Activated CD4-positive, CD25-positive, alpha-beta regulatory T cell treated with anti-CD3 and anti-CD28 coated beads, Interleukin-2, amount 50 U/mL, for 24 hours (primary cell): Measurements from ENCODE around the gene DNM1.
A peak's percentile ranks its signal among the peaks of the same experiment; 100 is the strongest.

ENCODE experiments used
- ATAC-seq, 2 donors: fragments of 150-1000 bp; cut with Tn5 transposase; one replicate each; pipeline ENCODE4 v1.10.0; 2021; ENCODE audit warnings: mild to moderate bottlenecking in 1 of 2, moderate library complexity in 1 of 2

The DNM1 gene

DNA sequence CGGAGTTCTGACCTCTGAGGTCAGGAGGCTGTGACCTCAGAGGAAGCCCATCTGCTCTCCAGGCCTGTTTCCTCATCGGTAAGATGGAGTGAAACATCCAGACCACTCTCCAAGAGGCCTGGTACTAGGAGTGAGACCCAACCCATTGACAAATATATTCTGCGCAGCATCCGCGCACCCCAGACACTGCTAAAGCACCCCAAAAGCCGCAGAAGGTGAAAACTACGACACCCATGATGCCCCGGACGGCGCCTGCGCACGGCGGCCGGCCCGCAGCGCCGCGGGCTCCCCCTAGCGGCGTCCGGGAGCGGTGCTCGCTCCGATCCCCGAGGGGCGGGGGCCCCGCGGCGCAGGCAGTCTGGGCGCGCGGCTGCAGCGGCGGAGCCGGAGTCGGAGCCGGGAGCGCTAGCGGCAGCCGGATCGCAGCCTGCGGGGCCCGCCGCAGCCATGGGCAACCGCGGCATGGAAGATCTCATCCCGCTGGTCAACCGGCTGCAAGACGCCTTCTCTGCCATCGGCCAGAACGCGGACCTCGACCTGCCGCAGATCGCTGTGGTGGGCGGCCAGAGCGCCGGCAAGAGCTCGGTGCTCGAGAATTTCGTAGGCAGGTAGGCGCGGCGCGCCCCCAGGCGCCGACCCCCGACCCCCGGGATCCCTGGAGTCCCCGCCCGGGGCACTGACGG, at the start of gene DNM1:
Gene DNM1, plus strand, starts transcription at position 356 of the 683 bp plus-strand sequence. Its CDS starts 92 bp downstream, at position 448.
- peak; percentile 86 for ATAC-seq

DNA sequence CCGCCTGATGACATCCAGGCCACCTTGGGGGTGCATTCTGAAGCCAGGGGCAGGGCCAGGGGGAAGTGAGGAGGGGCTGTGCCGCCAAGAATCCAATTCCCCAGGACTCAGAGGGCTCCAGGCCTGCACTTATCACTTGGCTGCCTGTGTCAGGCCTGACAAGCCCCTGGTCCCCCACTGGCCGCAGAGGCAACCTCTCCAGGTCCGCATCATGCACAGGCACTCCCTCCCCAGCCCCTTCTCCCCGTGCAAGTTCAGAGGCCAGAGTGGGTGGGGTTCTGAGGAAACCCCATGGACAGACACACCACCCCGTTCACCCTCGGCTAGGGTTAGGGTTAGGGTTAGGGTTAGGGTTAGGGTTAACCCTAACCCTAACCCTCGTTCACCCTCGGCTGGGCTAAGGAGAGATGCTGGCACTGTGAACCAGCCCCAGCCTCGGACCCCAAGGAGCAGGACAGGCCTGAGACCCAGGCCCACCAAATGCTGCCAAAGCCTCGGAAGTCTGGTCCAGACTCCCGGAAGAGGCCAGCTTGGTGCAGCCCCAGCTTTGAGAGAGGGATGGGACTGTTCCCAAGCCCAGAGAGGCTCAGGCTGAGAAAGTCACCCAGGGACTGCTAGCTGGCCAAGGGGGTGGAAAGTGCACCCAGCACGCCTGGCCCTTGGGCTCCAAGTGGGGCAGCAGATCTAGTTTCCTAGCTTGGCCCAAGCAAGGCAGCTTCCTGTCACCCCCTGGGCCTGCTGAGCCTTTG, 49.1 kb upstream of the DNM1 start:
- ATAC-seq = no peak

DNA sequence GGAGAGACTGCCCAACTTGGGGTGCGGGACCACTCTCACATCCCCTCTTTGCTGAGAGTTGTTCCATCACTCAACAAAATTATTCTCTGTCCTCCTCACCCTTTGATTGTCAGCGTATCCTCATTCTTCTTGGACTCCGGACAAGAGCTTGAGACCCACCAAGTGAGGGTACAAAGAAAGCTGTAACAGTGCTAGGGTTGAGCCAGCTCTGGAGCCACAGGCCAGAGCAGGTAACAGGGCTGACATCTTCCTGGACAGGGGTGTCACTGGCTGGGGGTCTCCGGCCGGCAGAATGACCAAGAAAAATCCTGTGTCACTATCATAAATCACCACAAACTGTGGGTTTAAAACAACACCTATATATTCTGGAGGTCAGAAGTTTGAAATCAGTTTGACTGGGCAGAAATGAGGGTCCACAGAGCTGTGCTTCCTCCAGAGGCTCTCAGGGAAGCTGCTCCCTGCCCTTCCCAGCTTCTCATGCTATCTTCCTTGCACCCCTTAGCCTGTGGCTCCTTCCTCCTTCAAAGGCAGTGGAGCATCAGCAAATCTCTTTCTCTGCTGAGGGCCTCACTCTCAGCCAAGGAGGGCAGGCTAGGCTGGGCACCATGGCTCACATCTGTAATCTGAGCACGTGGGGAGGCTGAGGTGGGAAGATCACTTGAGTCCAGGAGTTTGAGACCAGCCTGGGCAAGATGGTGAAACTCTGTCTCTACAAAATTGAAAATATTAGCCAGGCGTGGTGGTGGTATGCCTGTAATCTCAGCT, 47.3 kb upstream of the DNM1 start:
- ATAC-seq = no peak

DNA sequence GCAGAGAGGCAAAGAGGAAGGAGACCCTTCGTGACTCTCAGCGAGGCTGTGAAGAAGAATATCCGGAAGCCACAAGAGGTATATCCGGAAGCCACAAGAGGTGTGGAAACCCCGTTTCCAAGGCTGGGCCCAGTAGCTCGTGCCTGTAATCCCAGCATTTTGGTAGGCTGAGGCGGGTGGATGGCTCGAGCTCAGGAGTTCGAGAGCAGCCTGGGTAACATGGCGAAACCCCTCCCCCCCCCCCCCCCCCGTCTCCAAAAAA, 43.7 kb upstream of the DNM1 start:
- ATAC-seq = peak; percentile 19 to 21

DNA sequence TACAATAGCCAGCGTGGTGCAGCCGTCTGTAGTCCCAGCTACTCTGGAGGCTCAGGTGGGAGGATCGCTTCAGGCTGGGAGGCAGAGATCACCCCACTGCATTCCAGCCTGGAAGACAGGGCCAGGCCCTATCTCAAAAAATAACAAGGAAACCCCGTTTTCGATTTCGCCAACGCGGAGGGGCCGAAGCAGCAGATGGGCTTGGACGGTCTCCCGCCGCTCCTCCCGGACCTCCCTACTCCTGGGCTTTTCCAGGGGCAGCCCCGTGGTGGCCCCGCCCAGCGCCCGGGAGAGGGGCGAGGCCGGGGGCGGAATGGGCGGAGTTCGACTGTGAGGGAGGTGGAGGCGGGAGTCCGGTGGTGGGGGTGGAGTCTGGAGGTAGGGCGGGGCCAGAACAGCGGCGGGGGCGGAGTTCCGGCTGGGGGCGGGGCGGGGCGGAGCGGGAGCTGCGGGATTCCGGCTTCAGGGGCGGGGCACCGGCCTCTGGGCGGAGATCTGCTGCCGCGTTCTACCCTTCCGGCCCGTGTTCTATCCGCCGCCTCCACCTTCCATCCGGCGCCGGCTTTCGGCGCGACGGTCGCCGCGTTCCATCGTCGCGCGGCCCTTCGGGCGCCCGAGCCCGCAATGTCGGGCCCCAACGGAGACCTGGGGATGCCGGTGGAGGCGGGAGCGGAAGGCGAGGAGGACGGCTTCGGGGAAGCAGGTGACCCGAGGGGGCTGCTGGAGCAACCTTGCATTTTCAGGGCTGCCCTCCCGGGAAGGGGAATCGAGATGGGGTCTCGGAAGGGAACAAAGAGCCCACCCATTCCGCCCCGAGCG, 43.2 kb upstream of the DNM1 start, which contains the start of gene BBLN:
Gene BBLN, plus strand, starts transcription at position 482 of the 819 bp plus-strand sequence. Its CDS starts 143 bp downstream, at position 625.
- ATAC-seq = peak; percentile 87 to 89

DNA sequence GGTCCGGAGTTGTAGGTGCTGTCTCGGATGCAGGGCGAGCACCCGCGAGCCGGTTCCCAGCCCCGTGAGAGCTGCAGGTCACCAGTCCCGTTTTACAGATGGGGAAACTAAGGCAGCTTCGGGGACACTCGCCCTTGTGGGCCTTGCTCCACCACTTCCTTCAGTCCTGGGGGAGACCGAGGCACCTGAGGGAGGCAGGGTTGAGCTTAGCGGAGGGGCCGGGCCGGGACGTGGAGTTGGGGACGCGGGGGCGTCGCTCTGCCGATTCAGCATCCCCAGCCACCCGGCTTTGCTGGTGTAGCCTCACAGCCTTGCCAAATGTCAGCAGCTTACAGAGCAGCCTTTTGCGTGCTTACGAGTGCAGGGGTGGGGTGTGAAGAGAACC, 42.6 kb upstream of the DNM1 start:
- ATAC-seq = peak; percentile 28 to 49

DNA sequence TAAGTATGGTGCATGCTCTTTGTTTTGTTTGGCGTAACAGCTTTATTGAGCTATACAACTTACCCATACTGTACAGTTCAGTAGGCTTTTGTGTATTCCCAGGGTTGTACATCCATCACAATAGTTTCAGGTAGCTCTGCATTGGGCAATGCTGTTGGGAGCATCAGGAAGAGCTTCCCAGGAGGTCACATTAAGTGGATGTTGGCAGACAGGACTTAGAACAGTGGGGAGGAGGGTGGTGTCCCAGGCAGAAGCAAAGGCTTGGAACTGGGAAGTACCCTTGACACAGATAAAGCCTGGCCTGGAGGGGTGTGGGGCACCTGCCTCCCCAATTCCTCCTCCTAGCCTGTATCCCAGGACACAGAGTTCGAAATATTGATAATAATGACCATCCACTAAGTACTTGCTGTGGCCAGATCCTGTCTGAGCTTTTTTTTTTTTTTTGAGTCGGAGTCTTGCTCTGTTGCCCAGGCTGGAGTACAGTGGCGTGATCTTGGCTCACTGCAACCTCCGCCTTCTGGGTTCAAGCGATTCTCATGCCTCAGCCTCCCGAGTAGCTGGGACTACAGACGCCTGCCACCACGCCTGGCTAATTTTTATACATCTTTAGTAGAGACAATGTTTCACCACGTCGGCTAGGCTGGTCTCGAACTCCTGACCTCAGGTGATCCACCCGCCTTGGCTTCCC, 41.8 kb upstream of the DNM1 start:
- no peak for ATAC-seq

DNA sequence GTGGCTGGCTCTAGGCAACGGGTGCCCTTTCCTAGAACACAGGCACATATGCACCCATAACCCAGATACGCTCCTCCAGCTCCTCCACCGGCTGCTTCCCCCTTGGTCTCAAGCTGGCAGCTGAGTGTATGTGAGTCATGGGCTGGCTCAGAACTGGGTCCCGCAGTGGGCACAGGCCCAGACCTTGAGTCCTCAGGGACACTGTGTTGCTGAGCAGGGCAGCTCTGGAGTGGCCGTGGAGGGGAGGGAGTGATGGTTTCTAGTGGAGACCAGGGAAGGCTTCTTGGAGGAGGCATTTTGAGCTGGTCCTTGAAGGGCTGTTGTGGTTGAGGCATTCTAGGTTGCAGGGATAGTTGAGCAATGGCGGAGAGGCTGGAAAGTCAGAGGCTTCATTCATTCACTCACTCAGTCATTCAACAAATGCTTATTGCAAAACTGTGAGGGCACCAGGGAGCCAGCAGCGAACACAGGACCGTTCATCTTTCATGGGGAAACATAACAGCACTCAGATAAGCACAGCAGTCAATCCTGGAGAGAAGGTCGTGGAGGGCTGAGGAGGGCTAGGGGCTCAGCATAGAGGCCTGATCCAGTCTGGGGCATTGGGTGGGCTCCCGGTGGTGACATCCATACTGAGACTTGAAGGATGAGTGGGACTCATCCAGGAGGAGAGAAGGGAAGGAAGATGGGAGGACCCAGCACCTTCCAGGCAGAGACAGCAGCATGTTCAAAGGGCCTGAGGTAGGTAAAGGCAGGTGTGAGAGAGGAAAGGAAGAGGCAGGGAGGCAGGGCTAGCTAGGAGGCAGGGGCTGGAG, 40.8 kb upstream of the DNM1 start:
- no peak for ATAC-seq

DNA sequence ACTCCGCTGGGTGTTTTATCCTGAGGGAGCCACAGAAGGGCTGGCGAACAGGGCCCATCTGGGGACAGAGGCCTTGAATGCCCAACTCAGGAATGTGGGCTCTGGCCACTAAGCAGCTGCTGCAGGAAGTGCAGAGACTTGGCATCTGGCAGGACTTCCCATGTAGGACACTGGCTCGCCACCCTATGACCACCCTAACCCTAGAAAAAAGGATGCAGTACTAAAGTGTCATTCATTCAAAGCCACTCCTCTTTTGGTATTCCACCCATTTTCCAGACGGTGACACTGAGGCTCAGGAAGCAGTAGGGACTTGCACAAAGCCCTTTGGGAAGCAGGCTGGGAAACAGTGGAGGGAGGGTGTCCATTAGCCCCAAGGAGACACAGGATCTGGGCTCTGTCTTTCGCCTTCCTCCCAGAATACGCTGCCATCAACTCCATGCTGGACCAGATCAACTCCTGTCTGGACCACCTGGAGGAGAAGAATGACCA, 40.1 kb upstream of the DNM1 start:
- ATAC-seq = no peak

DNA sequence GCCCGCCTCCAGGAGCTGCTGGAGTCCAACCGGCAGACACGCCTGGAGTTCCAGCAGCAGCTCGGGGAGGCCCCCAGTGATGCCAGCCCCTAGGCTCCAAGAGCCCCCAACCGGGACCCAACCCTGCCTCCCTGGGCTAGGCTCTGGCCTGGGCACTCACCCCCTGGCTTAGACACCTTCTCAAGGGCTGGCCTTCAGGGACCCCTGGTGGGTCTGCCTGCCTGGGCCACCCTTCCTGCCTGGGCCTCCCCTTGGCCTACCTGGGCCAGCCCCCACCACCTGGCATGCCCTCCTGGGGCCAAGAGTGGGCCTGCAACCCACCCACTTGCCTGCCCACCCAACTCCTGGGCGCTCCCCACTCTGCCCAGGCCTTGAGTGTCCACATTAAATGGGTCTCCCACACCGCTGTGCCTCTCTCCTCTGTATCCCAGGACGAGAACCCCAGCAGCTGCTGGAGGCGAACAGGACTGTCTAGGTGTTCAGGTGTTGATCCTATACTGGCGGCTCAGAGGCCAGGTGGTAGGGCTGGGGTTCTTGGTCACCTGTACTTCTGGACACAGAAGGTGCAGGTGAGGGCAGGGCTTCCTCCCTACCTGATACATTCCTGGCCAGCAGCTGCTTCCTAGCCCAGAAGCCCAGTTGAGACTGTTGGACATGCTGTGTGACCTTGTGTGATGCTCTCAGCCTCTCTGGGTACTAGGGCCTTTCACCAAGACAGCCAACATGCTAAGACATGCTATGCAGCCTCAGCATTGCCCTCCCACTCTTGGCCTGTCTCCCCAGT, 39.5 kb upstream of the DNM1 start:
- ATAC-seq = no peak

DNA sequence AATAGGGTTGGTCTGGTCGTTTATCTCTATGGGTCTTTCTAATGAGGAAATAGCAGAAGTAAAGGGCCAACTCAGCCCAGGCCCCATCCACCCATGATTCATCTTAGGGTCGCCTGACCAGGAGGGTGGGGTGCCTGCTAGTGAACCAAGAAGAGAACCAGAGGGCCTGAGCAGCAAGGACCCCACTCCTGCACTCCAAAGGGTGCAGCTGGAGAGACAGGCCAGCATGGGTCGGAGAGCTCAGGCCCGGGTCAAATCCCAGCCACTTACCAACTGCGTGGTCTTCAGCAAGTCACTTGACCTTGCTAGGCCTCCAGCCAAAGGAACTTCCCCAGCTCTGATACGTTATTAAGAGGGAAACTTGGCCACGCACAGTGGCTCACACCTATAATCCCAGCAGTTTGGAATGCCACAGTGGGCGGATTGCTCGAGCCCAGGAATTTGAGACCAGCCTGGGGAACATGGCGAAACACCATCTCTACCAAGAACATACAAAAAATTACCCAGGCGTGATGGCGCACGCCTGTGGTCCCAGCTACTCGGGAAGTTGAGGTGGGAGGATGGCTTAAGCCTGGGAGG, 38.8 kb upstream of the DNM1 start:
- no peak for ATAC-seq

DNA sequence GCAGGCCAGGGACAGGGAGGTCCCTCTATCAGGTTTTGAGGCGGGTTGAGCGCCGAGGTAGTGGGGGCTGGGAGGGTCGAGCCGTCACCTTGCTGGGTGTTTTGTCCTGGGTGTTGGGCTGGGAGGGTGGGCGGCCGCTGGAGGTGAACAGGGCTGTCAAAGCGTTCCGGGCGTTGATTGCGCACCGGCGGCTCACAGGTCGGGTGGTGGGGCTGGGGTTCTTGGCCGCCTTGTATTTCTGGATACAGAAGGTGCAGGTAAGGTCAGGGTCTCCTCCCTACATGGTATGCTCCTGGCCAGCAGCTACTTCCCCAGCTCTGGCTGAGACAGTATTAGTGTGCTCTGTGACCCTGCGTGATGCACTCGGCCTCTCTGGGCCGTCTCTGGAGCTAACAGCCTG, 37.0 kb upstream of the DNM1 start:
- no peak for ATAC-seq

DNA sequence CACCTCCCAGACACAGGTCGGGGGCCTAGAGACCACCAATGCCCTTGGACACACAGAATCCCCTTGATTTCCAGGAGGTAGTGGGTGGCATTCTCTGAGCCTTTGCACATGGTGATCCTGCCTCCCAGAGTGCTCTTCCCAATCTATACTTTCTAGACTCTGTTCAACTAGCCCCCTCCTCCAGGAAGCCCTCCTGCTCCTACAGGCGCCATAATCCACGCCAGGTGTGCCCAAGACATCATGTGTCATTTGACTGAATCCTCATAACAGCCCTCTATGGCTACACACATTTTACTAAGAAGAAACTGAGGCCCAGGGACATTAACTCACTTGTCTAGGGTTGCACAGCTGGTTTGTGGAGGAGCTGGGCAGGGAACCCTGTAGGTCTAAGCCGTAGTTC, 36.0 kb upstream of the DNM1 start:
- no peak for ATAC-seq

DNA sequence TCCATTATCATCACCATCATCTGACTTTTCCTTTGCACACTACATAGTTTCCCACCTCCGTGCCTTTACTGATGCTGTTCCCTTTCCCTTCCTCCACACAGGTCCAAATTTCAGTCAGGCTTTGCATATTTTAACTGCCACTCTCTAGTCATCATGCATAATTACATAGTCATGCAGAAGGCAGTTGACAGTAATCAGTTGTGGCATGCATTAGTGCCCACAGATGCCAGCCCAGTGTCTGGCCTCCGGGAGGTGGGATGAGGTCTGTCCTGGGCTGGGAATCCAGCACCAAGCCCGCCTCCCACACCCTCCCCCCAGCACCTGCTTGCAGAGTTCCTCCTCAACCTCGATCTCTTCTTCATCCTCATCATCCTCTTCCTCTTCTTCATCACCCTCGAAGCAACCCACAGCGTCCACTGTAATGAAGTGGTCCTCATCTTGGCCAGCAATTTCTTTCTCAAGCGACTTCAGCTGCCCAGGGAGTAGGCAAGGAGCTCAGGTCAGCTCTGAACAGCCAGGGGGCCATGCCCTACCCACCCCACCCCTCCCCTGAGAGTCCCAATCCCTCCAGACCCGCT, 34.4 kb upstream of the DNM1 start:
- ATAC-seq = no peak

DNA sequence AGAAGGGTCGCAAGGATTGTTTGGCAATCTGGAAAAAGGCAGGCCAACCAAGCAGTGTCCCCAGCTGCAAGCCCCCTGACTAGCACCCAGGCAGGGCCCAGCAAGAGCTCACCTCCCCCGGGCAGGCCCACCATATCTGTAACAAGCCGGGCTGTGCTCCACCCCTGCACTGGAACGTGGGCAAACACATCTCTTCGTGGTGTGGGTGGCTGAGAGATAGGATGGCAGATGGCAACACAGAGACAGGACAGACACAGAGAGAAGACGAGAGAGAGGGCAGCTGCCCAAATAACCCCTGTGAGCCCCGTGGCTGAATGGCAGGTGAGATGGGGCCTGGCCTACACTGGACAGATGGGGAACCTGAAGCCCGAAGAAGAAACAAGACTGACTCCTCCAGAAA, 33.7 kb upstream of the DNM1 start:
- ATAC-seq = no peak

DNA sequence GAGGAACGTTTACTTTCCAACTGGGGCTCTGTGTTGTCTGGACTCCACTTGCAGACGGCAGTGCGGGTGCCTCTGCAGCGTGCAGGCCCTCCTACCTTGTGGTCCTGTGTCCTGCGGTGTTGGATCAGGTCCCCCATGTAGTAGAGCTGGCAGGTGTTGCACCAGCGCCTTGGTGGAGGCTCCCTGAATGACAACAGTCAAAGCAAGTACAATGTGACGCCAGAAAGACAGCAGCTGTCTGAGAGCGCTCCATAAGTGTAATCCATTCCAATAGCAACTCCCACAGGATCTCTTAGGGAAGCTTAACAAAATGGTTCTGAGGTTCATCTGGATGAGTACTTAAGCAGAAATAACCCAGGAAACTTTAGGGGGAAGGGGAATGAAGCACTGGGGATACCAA, 33.3 kb upstream of the DNM1 start:
- ATAC-seq = no peak

DNA sequence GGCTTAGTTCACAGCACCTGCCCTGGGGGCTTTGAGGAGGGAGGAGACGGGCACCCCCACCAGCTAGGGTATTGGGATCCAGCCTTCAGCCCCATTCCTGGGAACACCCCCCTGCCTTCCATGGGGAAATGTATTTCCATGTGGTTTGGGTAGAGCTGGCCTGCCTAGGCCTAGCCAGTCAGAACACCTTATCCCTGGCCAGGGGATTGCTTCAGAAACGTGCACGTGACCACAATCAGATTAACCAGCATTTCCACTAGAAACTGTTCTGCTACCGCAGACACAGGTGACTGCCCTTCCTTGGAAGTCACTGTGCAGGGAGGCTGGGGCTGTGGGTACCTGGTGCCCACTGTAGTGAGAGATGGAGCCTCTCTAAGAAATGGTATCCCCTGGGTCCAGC, 29.1 kb upstream of the DNM1 start:
- no peak for ATAC-seq

DNA sequence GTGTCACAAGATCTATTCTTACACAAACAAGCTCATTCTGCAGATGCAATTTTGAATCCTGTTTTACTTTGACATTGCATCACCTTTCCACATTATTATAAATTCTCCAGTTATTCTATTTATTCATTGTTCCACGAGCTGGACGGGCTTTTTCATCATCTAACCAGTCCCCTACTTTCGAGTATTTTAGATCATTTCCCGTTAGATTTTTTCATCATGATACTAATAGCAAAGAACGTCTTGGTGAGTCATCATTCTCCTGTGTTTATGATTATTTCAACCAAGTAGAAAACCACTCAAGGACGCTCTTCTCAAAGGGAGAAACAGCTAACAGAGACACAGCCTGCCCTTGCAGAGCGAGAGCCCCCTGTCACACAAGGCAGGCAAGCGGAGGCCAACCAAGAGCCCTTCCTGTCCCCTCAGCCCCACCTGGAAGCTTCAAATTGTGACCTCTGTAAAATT, 28.0 kb upstream of the DNM1 start:
- ATAC-seq = no peak

DNA sequence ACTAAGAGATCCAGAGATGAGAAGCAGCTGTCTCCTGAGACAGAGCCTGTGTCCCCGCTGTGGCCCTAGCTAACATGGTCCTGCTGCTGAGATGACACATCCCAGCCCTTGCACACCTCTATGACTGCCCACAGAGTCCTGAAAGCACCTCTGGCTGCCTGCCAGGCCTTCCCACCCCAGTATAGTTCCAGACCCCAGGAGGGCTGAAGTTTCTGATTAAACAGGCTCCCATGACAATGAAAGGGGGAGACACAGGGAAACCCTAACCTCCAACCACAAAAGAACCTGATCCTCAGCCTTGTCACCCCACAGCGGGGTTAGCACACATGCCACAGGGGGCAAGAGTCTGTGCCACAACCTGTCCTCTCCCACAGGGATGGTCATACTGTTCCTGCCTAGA, 27.5 kb upstream of the DNM1 start:
- ATAC-seq = no peak
